ENCODE results near the gene LSM2. TPM values are rescaled to one million over a fixed set of nuclear protein-coding genes. Genes with fewer than 3 reads are reported as not detected.
"Not testable (repeated sequence)": the region's sequence is repeated elsewhere in the genome, so short reads cannot be mapped to it uniquely, and the experiment has no call there.

LSM2 gene
- total RNA-seq, 1 donor from 2014 or later, result 89.0 TPM

- Histone ChIP-seq H3K27me3 (ENCODE audit: control insufficient read depth, insufficient read depth, low read length) (no peaks in the 10 kb centered on the region), H3K36me3 (ENCODE audit: control insufficient read depth, insufficient read depth, low read length) (no peaks in the 10 kb centered on the region), H3K4me3 (ENCODE audit: low read depth, low read length) (peak within 1 kb of the TSS; percentile 48)
- DNase-seq (ENCODE audit: low read depth), result no peak
- TF ChIP-seq, protein P1, sequence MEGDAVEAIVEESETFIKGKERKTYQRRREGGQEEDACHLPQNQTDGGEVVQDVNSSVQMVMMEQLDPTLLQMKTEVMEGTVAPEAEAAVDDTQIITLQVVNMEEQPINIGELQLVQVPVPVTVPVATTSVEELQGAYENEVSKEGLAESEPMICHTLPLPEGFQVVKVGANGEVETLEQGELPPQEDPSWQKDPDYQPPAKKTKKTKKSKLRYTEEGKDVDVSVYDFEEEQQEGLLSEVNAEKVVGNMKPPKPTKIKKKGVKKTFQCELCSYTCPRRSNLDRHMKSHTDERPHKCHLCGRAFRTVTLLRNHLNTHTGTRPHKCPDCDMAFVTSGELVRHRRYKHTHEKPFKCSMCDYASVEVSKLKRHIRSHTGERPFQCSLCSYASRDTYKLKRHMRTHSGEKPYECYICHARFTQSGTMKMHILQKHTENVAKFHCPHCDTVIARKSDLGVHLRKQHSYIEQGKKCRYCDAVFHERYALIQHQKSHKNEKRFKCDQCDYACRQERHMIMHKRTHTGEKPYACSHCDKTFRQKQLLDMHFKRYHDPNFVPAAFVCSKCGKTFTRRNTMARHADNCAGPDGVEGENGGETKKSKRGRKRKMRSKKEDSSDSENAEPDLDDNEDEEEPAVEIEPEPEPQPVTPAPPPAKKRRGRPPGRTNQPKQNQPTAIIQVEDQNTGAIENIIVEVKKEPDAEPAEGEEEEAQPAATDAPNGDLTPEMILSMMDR (IDR thresholded peaks at IDR 0.05; ENCODE audit: insufficient read depth, low read length, poor library complexity, severe bottlenecking), result no peak
Observed at GRCh38 chr6:31815025-31815838, 8.5 kb upstream of the LSM2 start, which contains the start of the genes HSPA1A and HSPA1L. HSPA1A (plus strand) TSS chr6:31815543; CDS start chr6:31815757, 214 bp downstream. HSPA1L (minus strand) TSS chr6:31815283; CDS start chr6:31811972, 3,311 bp downstream.

DNA sequence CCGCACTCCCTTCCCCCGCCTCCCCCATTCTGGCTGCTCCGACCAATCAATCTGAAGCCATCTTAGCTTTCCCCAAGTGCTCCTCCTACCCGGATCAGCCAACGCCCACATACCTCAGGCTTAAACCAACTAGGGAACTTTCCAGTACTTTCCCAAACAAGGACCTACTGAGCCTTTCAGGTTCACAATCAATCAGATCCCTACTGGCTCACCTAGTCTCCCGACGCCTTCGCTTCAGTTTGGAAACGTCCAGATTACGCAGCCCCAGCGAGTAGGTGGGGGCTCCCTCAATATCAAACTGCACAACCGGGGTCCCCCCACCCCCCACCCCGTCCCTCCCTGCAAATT is 7.9 kb upstream of the LSM2 start:
- no peaks in the 10 kb centered on the region for H3K36me3 ChIP-seq (ENCODE audit: control insufficient read depth, insufficient read depth, low read length)
- no peaks in the 10 kb centered on the region for H3K27me3 ChIP-seq (ENCODE audit: control insufficient read depth, insufficient read depth, low read length)
- peak; percentile 98 for DNase-seq (ENCODE audit: low read depth)
- peak overlapping the region; percentile 34 for H3K4me3 ChIP-seq (ENCODE audit: low read depth, low read length)
- TF ChIP-seq, protein P1 (IDR thresholded peaks at IDR 0.05; ENCODE audit: insufficient read depth, low read length, poor library complexity, severe bottlenecking), result no peak

GRCh38 chr6:31813465-31813849 is 6.7 kb upstream of the LSM2 start:
- no peak overlapping the region for H3K4me3 ChIP-seq (ENCODE audit: low read depth, low read length)
- no peak for DNase-seq (ENCODE audit: low read depth)
- H3K27me3 ChIP-seq (ENCODE audit: control insufficient read depth, insufficient read depth, low read length), result no peaks in the 10 kb centered on the region
- H3K36me3 ChIP-seq (ENCODE audit: control insufficient read depth, insufficient read depth, low read length), result no peaks in the 10 kb centered on the region
- TF ChIP-seq, protein P1 (IDR thresholded peaks at IDR 0.05; ENCODE audit: insufficient read depth, low read length, poor library complexity, severe bottlenecking), result no peak

DNA sequence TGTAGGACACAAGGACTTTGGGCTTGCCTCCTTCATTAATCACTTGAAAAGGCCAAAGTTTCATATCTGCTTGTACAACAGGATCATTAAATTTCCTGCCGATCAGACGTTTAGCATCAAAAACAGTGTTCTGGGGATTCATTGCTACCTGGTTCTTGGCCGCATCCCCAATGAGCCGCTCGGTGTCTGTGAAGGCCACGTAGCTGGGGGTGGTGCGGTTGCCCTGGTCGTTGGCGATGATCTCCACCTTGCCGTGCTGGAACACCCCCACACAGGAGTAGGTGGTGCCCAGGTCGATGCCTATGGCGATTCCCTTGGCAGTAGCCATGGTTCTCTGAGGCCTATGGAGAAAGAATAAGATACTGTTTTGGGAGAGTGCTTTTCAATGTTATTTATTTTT is 4.9 kb upstream of the LSM2 start:
- Histone ChIP-seq H3K36me3 (ENCODE audit: control insufficient read depth, insufficient read depth, low read length) (no peaks in the 10 kb centered on the region), H3K27me3 (ENCODE audit: control insufficient read depth, insufficient read depth, low read length) (no peaks in the 10 kb centered on the region), H3K4me3 (ENCODE audit: low read depth, low read length) (no peak overlapping the region)
- DNase-seq (ENCODE audit: low read depth), result no peak
- TF ChIP-seq, protein P1 (IDR thresholded peaks at IDR 0.05; ENCODE audit: insufficient read depth, low read length, poor library complexity, severe bottlenecking), result no peak

DNA sequence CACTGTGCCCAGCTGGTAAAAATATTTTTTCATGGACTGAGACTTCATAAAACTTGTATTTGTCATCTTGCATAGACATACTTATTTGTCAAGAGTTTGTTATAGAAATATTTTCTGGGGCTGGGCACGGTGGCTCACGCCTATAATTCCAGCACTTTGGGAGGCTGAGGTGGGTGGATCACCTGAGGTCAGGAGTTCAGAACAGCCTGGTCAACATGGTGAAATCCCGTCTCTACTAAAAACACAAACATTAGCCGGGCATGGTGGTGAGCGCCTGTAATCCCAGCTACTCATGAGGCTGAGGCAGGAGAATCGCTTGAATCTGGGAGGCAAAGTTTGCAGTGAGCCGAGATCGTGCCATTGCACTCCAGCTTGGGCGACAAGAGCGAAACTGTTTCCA is 1.8 kb upstream of the LSM2 start:
- DNase-seq (ENCODE audit: low read depth); H3K36me3 ChIP-seq (ENCODE audit: control insufficient read depth, insufficient read depth, low read length); H3K27me3 ChIP-seq (ENCODE audit: control insufficient read depth, insufficient read depth, low read length); H3K4me3 ChIP-seq (ENCODE audit: low read depth, low read length): not testable (repeated sequence)

DNA sequence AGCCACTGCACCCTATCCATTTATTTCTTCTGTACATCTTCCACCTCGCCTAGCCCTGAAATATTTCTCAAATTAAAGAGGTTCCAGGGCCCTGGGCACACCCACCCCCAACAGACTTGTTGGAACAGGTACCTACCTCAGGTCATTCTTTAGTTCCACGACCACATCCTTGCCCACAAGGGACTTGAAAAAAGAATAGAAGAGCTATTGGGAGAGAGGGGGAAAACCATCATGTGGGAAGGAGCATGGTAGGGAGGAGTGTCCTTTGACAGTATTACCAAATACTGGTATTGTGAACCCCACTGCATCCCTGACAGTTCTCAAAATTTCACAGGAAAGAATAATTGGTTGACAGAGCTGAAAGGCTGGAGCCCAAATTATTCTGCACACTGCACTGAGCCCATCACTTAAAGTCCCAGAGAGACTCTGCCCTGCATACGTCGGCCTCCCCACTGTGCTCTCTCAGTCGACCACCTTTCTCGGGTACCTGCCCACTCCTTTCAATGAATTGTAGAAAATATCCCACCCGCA is 762 bp downstream of the LSM2 start:
- Histone ChIP-seq H3K36me3 (ENCODE audit: control insufficient read depth, insufficient read depth, low read length) (no peaks in the 10 kb centered on the region), H3K4me3 (ENCODE audit: low read depth, low read length) (peak overlapping the region; percentile 70), H3K27me3 (ENCODE audit: control insufficient read depth, insufficient read depth, low read length) (no peaks in the 10 kb centered on the region)
- TF ChIP-seq, protein P1 (IDR thresholded peaks at IDR 0.05; ENCODE audit: insufficient read depth, low read length, poor library complexity, severe bottlenecking), result no peak
- no peak for DNase-seq (ENCODE audit: low read depth)

- H3K36me3 ChIP-seq (ENCODE audit: control insufficient read depth, insufficient read depth, low read length); H3K4me3 ChIP-seq (ENCODE audit: low read depth, low read length); H3K27me3 ChIP-seq (ENCODE audit: control insufficient read depth, insufficient read depth, low read length); DNase-seq (ENCODE audit: low read depth): not testable (repeated sequence)
Observed at GRCh38 chr6:31801031-31801927, 5.5 kb downstream of the LSM2 start.

Data from kidney epithelial cell (primary cell).